G401 (cell line): ENCODE measurements around the gene AUTS2. TPM values are rescaled to one million over a fixed set of nuclear protein-coding genes. Genes with fewer than 3 reads are reported as not detected.
A peak's percentile ranks its signal among the peaks of the same experiment; 100 is the strongest.

Source experiments
- DNase-seq: peaks from one replicate; pipeline ENCODE4 v3.0.0-alpha.2; 2015; ENCODE audit warnings: low spot score
- in situ Hi-C: cut with HindIII; loops from 2 replicates; pipeline ENCODE4 v1.10.0; 2016; ENCODE audit warnings: low sequenced_read_pairs, mixed read lengths
- total RNA-seq: library from RNA; depleted of rRNA; stranded (reverse); fragments of >200 nt; shearing (Covaris generic); gene quantifications from 2 replicates; pipeline ENCODE4 v1.2.3, GENCODE V29; 2014

The AUTS2 gene
- total RNA-seq, 1 experiment from 2014 or later: 4.4 TPM

DNA sequence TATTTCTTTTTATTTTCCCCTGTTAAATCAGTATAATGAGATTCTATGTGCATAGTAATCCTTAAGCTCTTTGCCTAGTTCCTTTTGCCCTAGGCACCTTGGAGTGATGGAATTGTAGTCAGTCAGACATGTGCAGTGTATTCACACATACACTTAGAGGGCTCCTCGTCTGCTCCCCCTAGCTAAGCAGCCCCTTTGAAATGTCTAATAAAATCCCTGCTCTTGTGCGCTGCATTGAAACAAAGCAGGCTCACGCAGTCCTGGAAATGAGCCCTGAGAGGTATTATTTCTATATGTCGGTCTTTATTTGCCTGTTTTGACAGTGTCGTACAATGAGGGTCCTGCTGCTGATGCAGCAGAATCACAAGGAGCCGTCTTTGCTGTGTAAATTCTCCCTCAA is 258.7 kb downstream of the AUTS2 start:
- in situ Hi-C loops: no loop called here

DNA sequence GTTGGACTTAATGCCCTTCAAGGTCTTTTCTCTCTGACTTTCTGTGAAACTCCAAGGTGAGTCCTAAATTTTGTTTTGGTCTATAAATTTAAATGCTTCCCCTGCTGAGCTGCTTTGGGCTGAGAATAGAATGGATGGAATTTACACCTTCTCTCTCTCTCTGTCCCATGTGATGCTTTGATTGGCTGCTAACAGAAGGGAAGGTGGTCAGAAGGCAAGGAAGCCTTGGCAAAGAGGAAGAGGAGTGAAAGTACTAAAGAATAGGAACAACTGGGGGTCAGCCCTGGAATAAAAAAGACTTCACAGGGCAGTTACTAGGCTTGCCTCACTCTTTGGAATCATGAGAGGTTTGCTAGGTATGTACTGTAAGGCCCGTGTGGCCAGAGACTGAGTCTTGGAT is 260.2 kb downstream of the AUTS2 start:
- in situ Hi-C loops: no loop called here
- no peak for DNase-seq

More for the DNA sequence above, 258.7 kb downstream of the AUTS2 start:
- DNase-seq: no peak

DNA sequence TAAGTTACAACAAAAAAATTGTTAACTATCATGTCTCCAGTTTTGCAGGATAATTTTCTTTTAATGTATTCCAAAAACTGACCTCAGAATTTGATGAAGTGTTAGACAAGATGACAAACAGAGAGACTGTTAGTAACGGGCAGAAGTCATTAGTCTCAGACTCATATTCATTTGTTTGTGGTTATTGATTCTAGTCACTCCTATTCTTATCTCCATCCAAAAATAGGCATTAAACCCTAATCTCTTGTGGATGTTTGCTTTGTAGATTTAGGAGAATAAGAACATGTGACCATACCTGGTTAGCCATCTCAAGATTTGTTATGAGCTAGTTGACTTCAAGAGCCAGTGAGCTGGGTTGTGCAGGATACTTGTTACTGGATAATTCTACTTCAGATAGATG is 261.1 kb downstream of the AUTS2 start:
- in situ Hi-C loops: no loop called here
- DNase-seq: no peak

DNA sequence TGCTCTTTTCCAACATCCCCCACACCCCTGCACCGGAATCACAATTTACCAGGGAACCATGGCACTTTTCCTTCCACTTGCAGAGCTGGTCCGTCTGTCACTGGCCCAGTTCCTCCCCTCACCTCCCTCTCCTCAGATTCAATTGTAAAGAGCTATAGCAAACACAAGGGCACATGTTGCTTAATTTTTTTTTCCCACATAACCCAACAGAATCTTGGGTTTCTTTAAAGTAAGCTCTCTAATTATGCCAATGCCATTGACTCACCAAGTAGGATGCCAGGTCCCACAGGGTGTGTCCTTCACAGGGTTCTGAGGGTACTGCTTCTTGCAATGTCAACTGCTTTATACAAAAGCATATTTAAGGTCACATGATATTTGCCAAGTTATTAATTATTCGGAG is 262.2 kb downstream of the AUTS2 start:
- in situ Hi-C loops: no loop called here

DNA sequence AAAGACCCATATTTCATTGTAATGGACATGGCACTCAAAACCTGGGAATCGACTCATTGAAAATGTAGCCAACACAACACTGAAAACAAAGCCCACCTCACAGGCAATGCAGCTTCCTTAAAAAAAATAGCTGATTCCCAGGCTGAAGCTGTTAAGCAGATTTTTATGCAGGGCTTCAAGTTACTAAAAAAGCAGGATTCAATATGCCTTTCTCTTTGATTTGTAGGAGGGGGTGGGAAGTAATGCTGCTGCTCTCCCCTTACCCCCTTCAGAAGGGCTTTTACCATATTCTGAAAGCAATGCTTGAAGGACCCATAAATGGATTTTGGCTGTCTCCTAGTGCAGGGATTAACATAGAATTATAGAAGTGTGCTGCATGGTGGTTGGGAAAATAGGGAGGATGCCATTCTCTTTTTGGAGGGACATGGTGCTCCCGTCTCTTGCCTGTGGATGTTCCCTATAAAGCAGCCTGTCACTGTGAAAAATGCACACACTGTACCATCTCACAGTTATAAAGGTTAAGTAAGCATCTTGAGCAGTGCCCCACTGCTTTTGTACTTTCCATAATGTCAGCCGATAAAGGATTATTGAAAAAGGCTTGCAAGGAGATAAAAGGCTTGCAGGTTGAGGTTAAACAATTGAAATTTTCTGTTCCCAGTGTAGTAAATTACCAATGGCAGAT is 262.8 kb downstream of the AUTS2 start:
- DNase-seq: no peak
- in situ Hi-C loops: no loop called here

More for the DNA sequence above, 262.2 kb downstream of the AUTS2 start:
- no peak for DNase-seq

DNA sequence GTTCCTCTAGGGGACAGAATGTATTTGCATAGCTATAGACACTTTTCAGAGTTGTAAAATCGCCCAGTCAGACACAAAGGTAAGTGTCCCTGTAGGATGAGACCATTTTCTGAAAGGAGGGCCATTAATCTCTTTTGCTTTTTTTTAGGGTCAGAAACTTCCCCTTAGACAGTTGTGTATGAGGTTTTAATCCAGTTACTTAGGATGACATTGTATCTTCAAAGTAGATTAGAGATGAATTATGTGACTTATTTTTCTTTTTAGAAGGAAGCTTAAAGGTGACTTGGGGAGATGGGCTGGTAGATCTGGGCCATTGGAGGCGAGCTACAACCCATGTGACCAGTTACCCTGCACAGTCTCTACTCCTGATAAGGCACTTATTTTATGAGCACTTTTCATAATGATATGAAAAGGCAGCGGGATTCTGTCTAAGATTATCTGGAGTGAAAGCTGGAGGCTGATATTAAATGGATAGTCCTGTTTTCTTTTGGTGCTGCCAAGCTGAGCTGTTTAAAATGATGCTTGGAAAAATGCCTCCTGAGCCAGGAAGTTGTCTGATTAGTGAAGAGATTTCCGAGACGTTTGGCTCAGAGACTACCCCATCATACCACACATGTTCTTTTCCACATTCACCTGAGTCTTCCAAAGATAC is 264.3 kb downstream of the AUTS2 start:
- no peak for DNase-seq
- in situ Hi-C loops: no loop called here

DNA sequence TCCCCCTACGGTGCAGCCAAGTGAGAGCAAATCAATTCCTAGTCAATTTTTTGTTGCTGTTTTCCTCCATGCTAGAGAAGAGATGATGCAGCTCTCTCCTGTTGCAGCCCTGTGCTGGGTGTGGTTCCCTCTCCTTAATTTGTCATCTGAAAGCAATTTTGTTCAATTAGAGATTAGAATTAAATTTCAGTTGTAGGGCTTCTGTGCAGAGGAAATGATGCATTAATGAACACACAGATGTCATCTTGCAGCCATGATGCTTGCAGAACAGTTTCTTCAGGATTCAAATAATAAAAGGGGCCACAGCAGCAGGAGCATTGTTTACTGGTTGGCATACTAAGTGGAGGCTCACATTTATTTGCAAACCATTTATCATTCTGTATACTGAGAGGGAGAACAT is 266.0 kb downstream of the AUTS2 start:
- DNase-seq: no peak
- in situ Hi-C loops: no loop called here

DNA sequence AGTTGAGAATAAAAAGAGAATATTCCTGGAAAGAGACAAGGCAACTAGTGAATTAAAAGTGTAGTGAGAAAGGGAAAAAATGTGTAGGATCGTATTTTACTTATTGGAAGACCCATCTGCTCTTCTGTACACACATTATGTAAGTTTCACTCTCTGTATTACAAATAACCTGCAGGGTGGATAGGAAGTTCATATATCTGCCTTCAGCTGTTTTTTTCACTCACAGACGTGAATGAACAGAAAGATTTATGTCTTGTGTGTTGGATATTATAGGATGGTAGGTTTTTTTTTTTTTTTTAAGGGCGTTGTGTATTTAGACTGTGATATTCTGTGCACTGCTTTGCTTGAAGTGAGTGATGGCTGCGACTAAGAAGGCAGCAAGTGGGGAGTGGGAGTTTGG is 266.5 kb downstream of the AUTS2 start:
- in situ Hi-C loops: no loop called here

DNA sequence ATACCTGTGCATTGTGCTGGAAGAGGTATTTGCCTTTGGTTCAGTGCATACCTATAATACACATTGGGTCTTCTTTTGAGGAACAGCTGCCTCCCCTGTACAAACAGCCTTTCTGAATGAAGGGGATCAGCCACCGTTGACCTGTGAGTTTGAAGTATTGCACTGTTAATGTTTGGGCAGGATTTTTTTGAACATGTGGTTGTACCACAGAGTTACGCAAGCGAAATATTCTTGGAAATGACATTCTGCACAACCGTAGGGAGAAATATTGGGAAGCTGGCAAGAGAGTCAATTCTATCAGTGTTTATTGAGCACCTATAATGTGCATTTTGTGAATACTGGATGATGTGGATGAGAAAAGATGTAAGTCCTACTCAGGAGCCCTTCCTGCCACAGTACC is 270.6 kb downstream of the AUTS2 start:
- in situ Hi-C loops: no loop called here
- no peak for DNase-seq

More for the DNA sequence above, 266.5 kb downstream of the AUTS2 start:
- no peak for DNase-seq

DNA sequence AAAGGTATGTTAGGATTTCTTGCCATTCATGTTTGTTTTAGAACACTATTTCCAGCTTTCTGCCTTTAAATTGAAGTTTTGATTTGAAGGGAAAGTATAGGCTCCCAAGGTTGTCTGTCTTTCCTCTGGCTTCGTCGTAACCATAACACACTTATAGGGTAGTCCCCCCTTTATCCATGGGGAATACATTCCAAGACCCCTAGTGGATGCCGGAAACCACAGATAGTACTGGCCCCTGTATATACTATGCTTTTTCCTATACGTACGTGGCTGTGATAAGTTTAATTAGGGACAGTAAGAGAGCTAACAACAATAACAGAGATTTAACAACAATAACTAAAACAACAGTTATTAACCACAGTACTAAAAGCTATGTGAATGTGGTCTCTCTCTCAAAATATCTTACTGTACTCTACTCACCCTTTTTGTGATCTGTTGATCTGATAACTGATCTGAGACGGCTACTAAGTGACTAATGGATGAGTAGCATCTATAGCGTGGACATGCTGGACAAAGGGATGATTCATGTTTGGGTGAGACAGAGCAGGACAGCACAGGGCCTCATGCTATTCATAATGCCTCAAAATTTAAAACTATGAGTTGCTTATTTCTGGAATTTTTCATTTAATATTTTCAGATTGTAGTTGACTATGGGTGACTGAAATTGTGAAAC is 273.1 kb downstream of the AUTS2 start:
- no peak for DNase-seq
- in situ Hi-C loops: no loop called here

DNA sequence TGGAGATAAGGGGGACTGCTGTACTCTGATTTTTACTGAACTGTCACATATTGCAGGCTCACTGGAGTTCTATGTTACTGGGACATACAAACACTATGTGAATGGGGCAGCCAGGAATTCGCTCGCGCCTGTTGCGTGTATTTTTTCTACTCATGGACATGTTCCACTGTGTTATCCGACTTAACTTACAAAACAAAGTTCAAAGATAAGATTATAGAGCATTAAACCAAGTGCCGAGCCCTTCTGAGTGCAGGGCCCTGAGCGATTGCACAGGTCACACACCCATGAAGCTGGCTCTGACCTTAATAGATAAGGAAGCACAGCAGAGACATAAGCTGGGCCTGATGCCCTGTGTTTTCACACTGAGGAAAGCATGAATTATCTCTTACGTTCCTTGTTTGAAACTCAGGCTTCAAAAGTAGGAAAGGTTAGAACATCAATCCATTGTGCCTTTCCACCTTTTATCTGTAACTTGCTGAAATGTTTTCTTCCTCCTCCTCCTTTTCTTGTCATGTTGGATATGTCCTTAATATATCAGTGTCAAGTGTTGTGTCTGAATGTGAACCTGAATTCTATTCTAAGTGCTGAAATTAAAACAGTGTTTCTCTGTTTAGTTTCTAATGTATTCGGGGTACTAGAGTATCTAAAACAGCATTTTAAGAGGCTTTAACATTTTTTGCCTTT is 273.8 kb downstream of the AUTS2 start:
- in situ Hi-C loops: no loop called here
- no peak for DNase-seq

DNA sequence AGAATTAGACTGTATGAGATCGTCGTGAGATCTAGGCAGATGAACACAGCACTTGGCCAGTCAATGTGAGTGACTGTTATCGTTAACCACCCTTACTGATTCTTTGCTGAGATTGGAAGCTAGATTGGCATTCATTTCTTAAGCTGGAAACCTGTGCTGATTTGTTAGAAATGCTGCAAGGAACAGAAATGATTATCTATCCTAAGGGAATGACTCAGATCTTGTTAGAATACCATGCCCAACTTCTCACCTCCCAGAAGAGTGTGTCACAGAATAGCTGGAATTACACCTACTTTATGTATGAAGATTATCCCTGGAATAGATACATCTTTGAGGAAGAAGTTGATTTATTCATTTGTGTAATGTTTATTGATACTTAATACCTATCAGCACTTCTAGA is 275.2 kb downstream of the AUTS2 start:
- in situ Hi-C loops: no loop called here
- DNase-seq: no peak

DNA sequence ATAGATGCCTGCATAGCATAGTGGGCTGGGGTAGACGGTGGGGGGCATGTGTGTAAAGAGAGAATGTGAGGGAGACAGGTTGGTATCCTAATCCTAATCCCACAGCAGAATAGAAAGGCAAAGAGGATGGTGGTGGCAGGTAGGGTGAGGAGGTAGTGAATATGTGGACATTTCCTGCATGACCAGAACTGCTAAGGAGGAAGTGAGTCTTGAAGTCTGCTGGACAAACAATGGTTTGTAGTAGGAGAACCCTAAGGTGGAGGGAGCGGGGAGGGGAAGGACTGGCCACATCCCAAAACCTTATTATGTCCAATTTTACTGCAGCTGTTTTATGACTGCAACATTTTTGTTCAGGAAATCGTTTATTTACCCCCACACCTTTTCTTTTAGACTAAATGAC is 279.7 kb downstream of the AUTS2 start:
- in situ Hi-C loops: no loop called here
- no peak for DNase-seq

DNA sequence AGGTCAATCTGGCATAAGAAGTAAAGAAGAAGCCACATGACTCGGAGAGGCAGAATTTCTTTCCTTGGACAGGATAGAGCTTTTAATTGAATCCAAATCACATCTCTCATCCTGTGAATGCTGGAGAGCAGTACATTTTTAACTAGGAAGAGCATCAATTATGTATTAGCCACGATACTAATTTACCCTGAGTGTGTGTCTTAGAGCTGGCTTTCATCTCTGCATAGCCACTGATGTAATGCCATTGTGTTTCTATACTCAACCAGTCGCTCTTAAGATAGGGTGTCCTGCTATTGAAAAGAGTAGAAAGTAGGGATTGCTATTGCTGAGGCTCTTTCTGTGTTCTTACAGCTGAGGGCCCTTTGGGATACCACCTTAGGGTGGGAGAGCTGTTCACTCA is 280.3 kb downstream of the AUTS2 start:
- in situ Hi-C loops: no loop called here
- DNase-seq: no peak

DNA sequence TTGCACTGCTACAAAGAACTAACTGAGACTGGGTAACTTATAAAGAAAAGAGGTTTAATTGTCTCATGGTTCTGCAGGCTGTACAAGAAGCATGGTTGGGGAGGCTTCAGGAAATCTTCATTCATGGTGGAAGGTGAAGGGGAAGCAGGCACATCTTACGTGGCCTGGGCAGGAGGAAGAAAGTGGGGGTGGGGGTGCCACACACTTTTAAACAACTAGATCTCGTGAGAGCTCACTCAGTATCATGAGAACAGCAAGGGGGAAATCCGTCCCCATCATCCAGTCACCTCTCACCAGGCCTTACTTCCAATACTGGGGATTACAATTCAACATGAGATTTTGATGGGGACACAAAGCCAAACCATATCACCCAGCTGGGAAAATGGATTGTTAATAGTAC is 281.7 kb downstream of the AUTS2 start:
- in situ Hi-C loops: no loop called here

DNA sequence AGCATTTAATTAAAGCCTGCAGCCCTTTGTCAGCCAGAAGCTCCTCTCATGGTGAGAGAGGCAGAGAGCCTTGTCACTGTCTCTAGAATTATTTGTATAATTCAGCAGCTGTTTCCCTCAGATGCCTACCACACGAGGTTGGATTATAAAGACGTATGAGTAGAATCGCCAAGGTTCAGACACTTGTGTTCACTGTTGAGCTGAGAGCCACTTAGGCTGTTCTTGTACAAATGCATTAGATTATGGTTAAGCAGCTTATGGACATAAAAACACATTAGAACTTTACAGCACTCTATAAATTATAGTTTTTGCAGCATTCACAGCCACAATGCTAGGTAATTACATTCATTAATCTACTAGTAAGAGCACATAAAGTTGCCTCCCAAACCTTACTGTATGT is 282.6 kb downstream of the AUTS2 start:
- in situ Hi-C loops: no loop called here
- no peak for DNase-seq

More for the DNA sequence above, 281.7 kb downstream of the AUTS2 start:
- DNase-seq: no peak

DNA sequence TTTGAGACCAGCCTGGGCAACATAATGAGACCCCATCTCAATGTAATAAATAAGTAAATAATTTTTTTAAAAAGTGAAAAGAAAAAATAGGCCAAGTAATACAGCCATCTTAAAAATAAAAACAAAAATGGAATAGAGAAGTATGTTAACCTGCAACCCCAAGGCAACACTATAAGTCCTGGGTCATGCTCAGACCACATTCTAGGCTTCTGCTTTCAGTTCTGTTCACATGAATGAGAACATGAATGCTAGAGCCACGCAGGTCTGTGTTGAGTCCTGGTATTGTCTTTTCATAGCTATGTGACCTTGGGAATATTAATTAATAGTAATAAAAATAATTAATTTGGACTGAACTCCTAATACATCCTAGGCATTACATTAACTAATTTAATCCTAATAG is 284.0 kb downstream of the AUTS2 start:
- DNase-seq: no peak
- in situ Hi-C loops: no loop called here

DNA sequence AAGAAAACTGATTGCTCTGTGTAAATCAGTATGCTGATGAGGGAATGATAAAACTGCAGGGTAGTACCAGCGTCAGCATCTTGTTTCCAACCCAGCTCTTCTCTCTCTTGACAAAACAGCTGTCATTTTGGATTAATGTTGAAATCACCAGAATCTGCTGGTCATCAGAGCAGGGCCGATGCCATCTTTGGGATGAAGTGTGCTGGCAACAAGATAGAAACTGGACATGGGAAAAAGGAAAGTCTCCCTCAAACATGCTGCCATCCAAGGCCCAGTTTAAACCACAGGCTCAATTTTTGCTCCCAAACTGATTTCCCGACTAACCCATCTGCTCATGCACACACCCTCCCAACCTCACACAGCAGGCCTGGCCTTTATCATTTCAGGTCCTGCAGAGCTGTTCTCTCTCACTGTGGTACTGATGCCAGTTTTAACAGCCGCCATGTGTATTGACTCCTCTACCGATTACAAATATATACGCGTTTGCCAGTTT is 285.2 kb downstream of the AUTS2 start:
- in situ Hi-C loops: no loop called here
- peak; percentile 78 for DNase-seq

DNA sequence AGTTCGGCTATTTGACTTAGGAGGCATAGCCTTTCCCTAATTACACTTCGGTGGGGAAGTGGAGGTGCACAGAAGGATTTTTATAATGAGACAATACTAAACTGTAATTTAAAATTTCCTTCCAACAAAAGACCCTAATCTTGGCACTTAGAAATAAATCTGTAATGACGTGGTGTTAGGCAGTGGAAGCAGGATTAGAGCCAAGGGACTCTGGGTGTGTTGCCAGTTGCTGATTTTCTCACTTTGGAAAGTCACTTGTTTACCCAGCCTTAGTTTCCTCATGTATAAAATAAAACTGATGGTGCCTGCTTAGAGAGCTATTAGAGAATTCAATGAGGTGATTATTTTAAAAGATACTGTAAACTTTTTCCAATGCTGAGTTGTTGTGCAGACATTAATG is 287.2 kb downstream of the AUTS2 start:
- in situ Hi-C loops: no loop called here
- DNase-seq: no peak
